IMR-90 (cell line): Measurements from ENCODE around the gene PSMC3. TPM values are rescaled to one million over a fixed set of nuclear protein-coding genes. Genes with fewer than 3 reads are reported as not detected.

Experiments used
- ATAC-seq: fragments of 200-7000 bp; cut with Tn5 transposase; 2 replicates; pipeline ENCODE4 v1.9.1; 2020; ENCODE audit warnings: low read depth, mild to moderate bottlenecking, moderate library complexity
- BruUV-seq: library from RNA; stranded (reverse); fragments of 400-500 nt; replicated peaks from 2 replicates; lab custom pipeline; 2021; lab: Mats Ljungman, UMichigan
- CTCF ChIA-PET: fragments of 300-600 bp; formaldehyde crosslinking; extraction: SDS; loops from one replicate; lab custom pipeline; 2021; ENCODE audit warnings: antibody characterized with exemption; lab: Yijun Ruan, JAX
- POLR2A ChIA-PET: fragments of 300-600 bp; sonication (Branson Sonifier 250); formaldehyde crosslinking; loops from one replicate; lab custom pipeline; 2022; ENCODE audit warnings: antibody characterized with exemption; ENCODE audit not compliant: unreplicated experiment; lab: Charles Lee
- DNase-seq: peaks from one replicate; pipeline ENCODE4 v3.0.0; 2013
- H2AFZ ChIP-seq: replicated peaks from 2 replicates; pipeline ENCODE3; 2013; ENCODE audit warnings: low read length, mild to moderate bottlenecking; ENCODE audit not compliant: poor library complexity
- H2AK5ac ChIP-seq: 2 replicates; pipeline ENCODE4 v1.6.1; 2013; ENCODE audit warnings: low read depth, low read length, inconsistent platforms
- H2AK9ac ChIP-seq: replicated peaks from 2 replicates; pipeline ENCODE3; 2013; ENCODE audit warnings: mild to moderate bottlenecking, low read depth, low read length, moderate library complexity; ENCODE audit not compliant: poor library complexity
- H2BK120ac ChIP-seq: 2 replicates; pipeline ENCODE4 v1.6.1; 2013; ENCODE audit warnings: low read depth, low read length, inconsistent platforms
- H2BK15ac ChIP-seq: 3 replicates; pipeline ENCODE4 v1.6.1; 2013; ENCODE audit warnings: low read depth, low read length, inconsistent platforms
- H2BK20ac ChIP-seq: 2 replicates; pipeline ENCODE4 v1.6.1; 2013; ENCODE audit warnings: low read depth, mild to moderate bottlenecking, inconsistent platforms, low read length, moderate library complexity
- H2BK5ac ChIP-seq: 2 replicates; pipeline ENCODE4 v1.6.1; 2013; ENCODE audit warnings: mild to moderate bottlenecking, low read depth, low read length, inconsistent platforms; ENCODE audit not compliant: poor library complexity, severe bottlenecking
- H3K14ac ChIP-seq: replicated peaks from 2 replicates; pipeline ENCODE4 v1.6.1; 2013; ENCODE audit warnings: low read depth, low read length, inconsistent platforms
- H3K18ac ChIP-seq: 2 replicates; pipeline ENCODE4 v1.6.1; 2013; ENCODE audit warnings: low read depth, low read length, control low read depth
- H3K23ac ChIP-seq: 2 replicates; pipeline ENCODE4 v1.6.1; 2013; ENCODE audit warnings: low read depth, low read length, inconsistent platforms
- H3K27ac ChIP-seq: 2 replicates; pipeline ENCODE4 v1.5.1; 2013; ENCODE audit warnings: mild to moderate bottlenecking, control low read depth, low read length; ENCODE audit not compliant: insufficient read depth
- H3K27me3 ChIP-seq: 2 replicates; pipeline ENCODE4 v1.6.1; 2013; ENCODE audit warnings: low read length; ENCODE audit not compliant: control insufficient read depth, insufficient read depth
- H3K36me3 ChIP-seq: 2 replicates; pipeline ENCODE4 v1.6.1; 2013; ENCODE audit warnings: low read length, mixed read lengths; ENCODE audit not compliant: control insufficient read depth, insufficient read depth
- H3K4ac ChIP-seq: 2 replicates; pipeline ENCODE4 v1.6.1; 2013; ENCODE audit warnings: low read depth, low read length, inconsistent platforms
- H3K4me1 ChIP-seq: 2 replicates; pipeline ENCODE4 v1.6.1; 2013; ENCODE audit warnings: low read length, mixed read lengths; ENCODE audit not compliant: control insufficient read depth, insufficient read depth
- H3K4me2 ChIP-seq: 2 replicates; pipeline ENCODE4 v1.6.1; 2013; ENCODE audit warnings: low read depth, mild to moderate bottlenecking, control low read depth, low read length, moderate library complexity
- H3K4me3 ChIP-seq: 2 replicates; pipeline ENCODE4 v1.5.1; 2013; ENCODE audit warnings: low read depth, mild to moderate bottlenecking, control low read depth, low read length, moderate library complexity; ENCODE audit not compliant: insufficient read depth
- H3K56ac ChIP-seq: 2 replicates; pipeline ENCODE4 v1.6.1; 2013; ENCODE audit warnings: low read length, inconsistent platforms; ENCODE audit not compliant: insufficient read depth; ENCODE audit errors: extremely low read depth
- H3K79me1 ChIP-seq, 2 experiments: 2 replicates each; pipeline ENCODE4 v1.6.1; 2013; ENCODE audit warnings: low read length in 2 of 2, inconsistent platforms in 1 of 2, low read depth in 1 of 2
- H3K9ac ChIP-seq: 2 replicates; pipeline ENCODE4 v1.6.1; 2013; ENCODE audit warnings: low read depth, low read length, control low read depth
- H3K9me1 ChIP-seq: 2 replicates; pipeline ENCODE4 v1.6.1; 2013; ENCODE audit warnings: low read length, inconsistent platforms; ENCODE audit not compliant: insufficient read depth
- H3K9me3 ChIP-seq: 2 replicates; pipeline ENCODE4 v1.6.1; 2013; ENCODE audit warnings: low read length; ENCODE audit not compliant: control insufficient read depth, insufficient read depth
- H4K20me1 ChIP-seq: 2 replicates; pipeline ENCODE4 v1.6.1; 2013; ENCODE audit warnings: low read length, inconsistent platforms; ENCODE audit not compliant: insufficient read depth
- H4K5ac ChIP-seq: 2 replicates; pipeline ENCODE4 v1.6.1; 2013; ENCODE audit warnings: mild to moderate bottlenecking, low read depth, low read length, control low read depth
- H4K8ac ChIP-seq, 2 experiments: 2 replicates each; pipeline ENCODE4 v1.6.1; 2013; ENCODE audit warnings: low read depth in 2 of 2, low read length in 2 of 2, control low read depth in 1 of 2, inconsistent platforms in 1 of 2
- H4K91ac ChIP-seq: 2 replicates; pipeline ENCODE4 v1.6.1; 2013; ENCODE audit warnings: low read depth, low read length, inconsistent platforms; ENCODE audit not compliant: insufficient read depth
- BHLHE40 ChIP-seq: fragments of 150-350 bp; IDR thresholded peaks from 2 replicates; pipeline ENCODE4 v1.6.1; 2016; ENCODE audit warnings: mild to moderate bottlenecking, low read depth, low read length
- CEBPB ChIP-seq: IDR thresholded peaks from 2 replicates; pipeline ENCODE4 v1.6.1; 2012; ENCODE audit warnings: low read depth, low read length, improper control_type of control experiment
- CHD1 ChIP-seq: IDR thresholded peaks from 2 replicates; pipeline ENCODE4 v1.6.1; 2012; ENCODE audit warnings: low read depth, low read length, improper control_type of control experiment
- CTCF ChIP-seq: conservative IDR thresholded peaks from 2 replicates; pipeline ENCODE4 v1.5.1; 2012; ENCODE audit warnings: mild to moderate bottlenecking, low read depth, low read length, improper control_type of control experiment
- FOS ChIP-seq: fragments of 150-350 bp; IDR thresholded peaks from 2 replicates; pipeline ENCODE4 v1.6.1; 2016; ENCODE audit warnings: low read depth, low read length
- MAFK ChIP-seq: IDR thresholded peaks from 2 replicates; pipeline ENCODE4 v1.6.1; 2012; ENCODE audit warnings: low read depth, low read length, improper control_type of control experiment
- MAZ ChIP-seq: IDR thresholded peaks from 2 replicates; pipeline ENCODE4 v1.6.1; 2012; ENCODE audit warnings: low read depth, mild to moderate bottlenecking, low read length, improper control_type of control experiment, moderate library complexity, borderline replicate concordance
- MXI1 ChIP-seq: IDR thresholded peaks from 2 replicates; pipeline ENCODE4 v1.6.1; 2012; ENCODE audit warnings: low read depth, mild to moderate bottlenecking, low read length, moderate library complexity, borderline replicate concordance
- NFE2L2 ChIP-seq: fragments of 150-350 bp; IDR thresholded peaks from 2 replicates; pipeline ENCODE4 v1.6.1; 2016; ENCODE audit warnings: low read depth, mild to moderate bottlenecking, low read length
- POLR2A ChIP-seq: IDR thresholded peaks from 2 replicates; pipeline ENCODE4 v1.6.1; 2012; ENCODE audit warnings: mild to moderate bottlenecking, low read depth, low read length
- RAD21 ChIP-seq: IDR thresholded peaks from 2 replicates; pipeline ENCODE4 v1.6.1; 2012; ENCODE audit warnings: low read length, improper control_type of control experiment
- RCOR1 ChIP-seq: IDR thresholded peaks from 2 replicates; pipeline ENCODE4 v1.6.1; 2012; ENCODE audit warnings: mild to moderate bottlenecking, low read length, improper control_type of control experiment; ENCODE audit not compliant: insufficient replicate concordance
- RFX5 ChIP-seq: IDR thresholded peaks from 2 replicates; pipeline ENCODE4 v1.8.0; 2012; ENCODE audit warnings: low read depth, mild to moderate bottlenecking, low read length, moderate library complexity
- SMC3 ChIP-seq: fragments of 150-350 bp; IDR thresholded peaks from 2 replicates; pipeline ENCODE4 v1.6.1; 2016; ENCODE audit warnings: low read depth, mild to moderate bottlenecking, antibody characterized with exemption, low read length, moderate library complexity
- WGBS, 2 experiments: methylation state at CpG; one replicate each; pipeline versions ENCODE4 v1.1.5 to v1.1.7; 2013; ENCODE audit warnings: missing lambda C conversion rate in 2 of 2; ENCODE audit not compliant: insufficient read length in 1 of 2; ENCODE audit errors: extremely low coverage in 2 of 2; 5-methylcytosine and 5-hydroxymethylcytosine counted together
- dilution Hi-C: fragments of 300-500 bp; cut with HindIII; formaldehyde crosslinking; loops from one replicate; pipeline ENCODE4 v1.14.3; 2018; ENCODE audit warnings: low sequenced_read_pairs; ENCODE audit not compliant: unreplicated experiment
- in situ Hi-C: fragments of 300-500 bp; cut with MboI; formaldehyde crosslinking; loops from 3 replicates; pipeline ENCODE4 v1.14.3; 2019; ENCODE audit warnings: low sequenced_read_pairs, inconsistent platforms, mixed read lengths
- intact Hi-C: fragments of 100-400 bp; cut with micrococcal nuclease; formaldehyde crosslinking; loops from 2 replicates; pipeline ENCODE4 v1.10.0; 2022
- polyA plus RNA-seq, 3 experiments: library from polyadenylated mRNA; depleted of rRNA; stranded (reverse); fragments of >200 nt; gene quantifications; 2 replicates each; pipeline ENCODE4 v1.2.3, GENCODE V29; 2012; ENCODE audit warnings: low replicate concordance in 1 of 3
- total RNA-seq: library from RNA; depleted of rRNA; stranded (reverse); fragments of >200 nt; gene quantifications from 2 replicates; pipeline ENCODE4 v1.2.3, GENCODE V29; 2012
- TF ChIP-seq, protein P1 (sequence below): fragments of 150-350 bp; IDR thresholded peaks from 2 replicates; pipeline ENCODE4 v1.6.1; 2017; ENCODE audit warnings: mild to moderate bottlenecking, antibody characterized with exemption, low read length, low read depth
- TF ChIP-seq, protein P2 (sequence below): fragments of 150-350 bp; IDR thresholded peaks from 2 replicates; pipeline ENCODE4 v1.6.1; 2016; ENCODE audit warnings: low read depth, mild to moderate bottlenecking, low read length, moderate library complexity, borderline replicate concordance

PSMC3 gene
- total and polyA plus RNA-seq, 2 of the 4 experiments (the other 2 are of a cell fraction): 238 to 253 TPM

- Histone ChIP-seq H3K4me1 (no peaks in the 10 kb centered on the region), H3K23ac (no peak overlapping the region), H3K4me2 (no peak overlapping the region), H3K27me3 (no peaks in the 10 kb centered on the region), H3K14ac (no peak overlapping the region), H2AFZ (no peak overlapping the region), H2AK5ac (no peak overlapping the region), H2BK5ac (no peak overlapping the region), H2AK9ac (no peak overlapping the region), H4K5ac (no peak overlapping the region), H3K4ac (no peak overlapping the region), H3K27ac (no peak overlapping the region), H4K8ac (no peak overlapping the region), H3K79me1 (no peaks in the 10 kb centered on the region), H4K20me1 (no peaks in the 10 kb centered on the region), H2BK20ac (no peak overlapping the region), H3K9ac (no peak overlapping the region), H2BK120ac (no peak overlapping the region), H4K91ac (no peak overlapping the region), H3K36me3 (no peaks in the 10 kb centered on the region), H3K9me3 (no peaks in the 10 kb centered on the region), H2BK15ac (no peak overlapping the region), H3K56ac (no peak overlapping the region), H3K9me1 (no peaks in the 10 kb centered on the region), H3K18ac (no peak overlapping the region), H3K4me3 (no peak overlapping the region)
- ChIA-PET POLR2A (no interaction called here), CTCF (no interaction called here)
- dilution Hi-C loops: no loop called here
- WGBS, 2 experiments: 92% methylated on average over 3 of the region's 9 CpGs; no CpG with 5 or more reads in 1 of the 2 experiments
- intact Hi-C loops: no loop called here
- BruUV-seq: no TSS peak
- TF ChIP-seq CHD1 (no peak), BHLHE40 (no peak), MAFK (no peak), CEBPB (no peak), MAZ (no peak), CTCF (no peak), RCOR1 (no peak), SMC3 (no peak), RAD21 (no peak), MXI1 (no peak), FOS (no peak), NFE2L2 (no peak), POLR2A (no peak), RFX5 (no peak)
- TF ChIP-seq, protein P1, sequence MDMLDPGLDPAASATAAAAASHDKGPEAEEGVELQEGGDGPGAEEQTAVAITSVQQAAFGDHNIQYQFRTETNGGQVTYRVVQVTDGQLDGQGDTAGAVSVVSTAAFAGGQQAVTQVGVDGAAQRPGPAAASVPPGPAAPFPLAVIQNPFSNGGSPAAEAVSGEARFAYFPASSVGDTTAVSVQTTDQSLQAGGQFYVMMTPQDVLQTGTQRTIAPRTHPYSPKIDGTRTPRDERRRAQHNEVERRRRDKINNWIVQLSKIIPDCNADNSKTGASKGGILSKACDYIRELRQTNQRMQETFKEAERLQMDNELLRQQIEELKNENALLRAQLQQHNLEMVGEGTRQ: no peak
- TF ChIP-seq, protein P2, sequence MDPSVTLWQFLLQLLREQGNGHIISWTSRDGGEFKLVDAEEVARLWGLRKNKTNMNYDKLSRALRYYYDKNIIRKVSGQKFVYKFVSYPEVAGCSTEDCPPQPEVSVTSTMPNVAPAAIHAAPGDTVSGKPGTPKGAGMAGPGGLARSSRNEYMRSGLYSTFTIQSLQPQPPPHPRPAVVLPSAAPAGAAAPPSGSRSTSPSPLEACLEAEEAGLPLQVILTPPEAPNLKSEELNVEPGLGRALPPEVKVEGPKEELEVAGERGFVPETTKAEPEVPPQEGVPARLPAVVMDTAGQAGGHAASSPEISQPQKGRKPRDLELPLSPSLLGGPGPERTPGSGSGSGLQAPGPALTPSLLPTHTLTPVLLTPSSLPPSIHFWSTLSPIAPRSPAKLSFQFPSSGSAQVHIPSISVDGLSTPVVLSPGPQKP: no peak
- no peak for DNase-seq
- in situ Hi-C loops: no loop called here
- ATAC-seq: no peak
Observed at GRCh38 chr11:47446833-47447232, 20.6 kb upstream of the PSMC3 start.
